ENCODE data around the gene MTMR4.

- TF ChIP-seq, protein P1, sequence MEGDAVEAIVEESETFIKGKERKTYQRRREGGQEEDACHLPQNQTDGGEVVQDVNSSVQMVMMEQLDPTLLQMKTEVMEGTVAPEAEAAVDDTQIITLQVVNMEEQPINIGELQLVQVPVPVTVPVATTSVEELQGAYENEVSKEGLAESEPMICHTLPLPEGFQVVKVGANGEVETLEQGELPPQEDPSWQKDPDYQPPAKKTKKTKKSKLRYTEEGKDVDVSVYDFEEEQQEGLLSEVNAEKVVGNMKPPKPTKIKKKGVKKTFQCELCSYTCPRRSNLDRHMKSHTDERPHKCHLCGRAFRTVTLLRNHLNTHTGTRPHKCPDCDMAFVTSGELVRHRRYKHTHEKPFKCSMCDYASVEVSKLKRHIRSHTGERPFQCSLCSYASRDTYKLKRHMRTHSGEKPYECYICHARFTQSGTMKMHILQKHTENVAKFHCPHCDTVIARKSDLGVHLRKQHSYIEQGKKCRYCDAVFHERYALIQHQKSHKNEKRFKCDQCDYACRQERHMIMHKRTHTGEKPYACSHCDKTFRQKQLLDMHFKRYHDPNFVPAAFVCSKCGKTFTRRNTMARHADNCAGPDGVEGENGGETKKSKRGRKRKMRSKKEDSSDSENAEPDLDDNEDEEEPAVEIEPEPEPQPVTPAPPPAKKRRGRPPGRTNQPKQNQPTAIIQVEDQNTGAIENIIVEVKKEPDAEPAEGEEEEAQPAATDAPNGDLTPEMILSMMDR (IDR thresholded peaks at IDR 0.05; ENCODE audit: low read depth, low read length, poor library complexity, severe bottlenecking): no peak
- no peak for TF ChIP-seq EZH2phosphoT487 (IDR thresholded peaks at IDR 0.05; ENCODE audit: borderline replicate concordance, low read length)
Measured at GRCh38 chr17:58530655-58531054, 16.2 kb upstream of the MTMR4 start.

Data from DOHH2 (cell line).